ENCODE measurements around the gene ALPK3. TPM values are rescaled to one million over a fixed set of nuclear protein-coding genes. Genes with fewer than 3 reads are reported as not detected.

The ALPK3 gene
- polyA plus RNA-seq, 2 donors = 1.8 to 10.5 TPM

DNA sequence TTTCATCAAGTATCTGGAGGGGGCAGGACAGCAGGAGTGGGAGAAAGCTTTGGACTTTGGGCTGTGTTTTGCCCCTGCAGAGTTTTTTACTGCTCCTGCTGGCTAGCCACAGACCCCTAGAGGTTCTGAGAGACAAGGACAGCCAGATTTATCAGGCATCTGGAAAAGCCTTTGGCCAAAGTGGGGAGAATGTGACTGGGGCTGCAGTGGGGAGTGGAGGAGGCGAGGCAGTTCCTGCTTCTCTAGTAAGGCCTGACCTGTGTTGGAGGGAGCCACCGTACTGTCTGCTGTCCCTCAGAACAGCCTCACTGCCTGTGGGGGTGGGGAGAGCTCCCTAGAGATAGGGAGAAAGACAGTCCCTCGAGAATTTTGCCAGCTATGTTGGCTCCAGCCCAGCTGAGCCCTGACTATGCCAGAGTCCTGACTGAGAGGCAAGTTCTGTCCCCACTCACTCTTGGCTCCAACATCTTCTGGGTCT is 2.2 kb downstream of the ALPK3 start:
- 48 to 58% methylated on average over 3 of the region's 3 CpGs for WGBS, 2 donors
- Histone ChIP-seq H3K27ac (ENCODE audit: low read depth in 2 of 2, low read length in 1 of 2) (no peak overlapping the region), H3K36me3 (ENCODE audit: control insufficient read depth in 2 of 2, insufficient read depth in 2 of 2, low read length in 1 of 2) (no peaks in the 10 kb centered on the region), H3K9me3 (ENCODE audit: control insufficient read depth in 2 of 2, insufficient read depth in 1 of 2, low read depth in 1 of 2, low read length in 1 of 2) (no peaks in the 10 kb centered on the region), H3K4me3 (ENCODE audit: low read depth in 1 of 2, low read length in 2 of 2) (no peak overlapping the region), H3K27me3 (ENCODE audit: control insufficient read depth in 1 of 2, insufficient read depth in 2 of 2, low read length in 2 of 2) (no peaks in the 10 kb centered on the region), H3K4me1 (ENCODE audit: control insufficient read depth in 2 of 2, insufficient read depth in 2 of 2, low read length in 1 of 2) (peaks cover 0 to 3% of the 10 kb centered on the region in 2 donors)

DNA sequence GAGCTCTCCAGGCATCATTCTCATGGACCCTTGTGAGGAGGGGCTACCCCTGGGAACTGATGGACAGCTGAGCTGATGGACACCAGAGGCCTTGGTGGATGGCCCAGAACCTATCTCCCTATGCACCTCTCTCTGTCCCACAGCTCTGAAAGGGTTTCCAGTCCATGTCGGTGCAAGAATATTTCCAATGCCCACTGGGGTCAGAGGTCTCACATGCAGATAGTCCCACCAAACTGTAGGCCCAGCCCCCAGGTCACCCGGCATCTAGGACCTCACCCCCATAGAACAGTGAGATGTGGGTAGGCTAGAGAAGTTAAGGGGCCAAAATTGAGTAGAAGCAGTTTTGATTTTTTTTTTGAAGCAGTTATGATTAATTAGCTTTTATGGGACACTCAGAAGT is 2.6 kb downstream of the ALPK3 start:
- Histone ChIP-seq H3K4me3 (ENCODE audit: low read depth in 1 of 2, low read length in 2 of 2) (no peak overlapping the region), H3K36me3 (ENCODE audit: control insufficient read depth in 2 of 2, insufficient read depth in 2 of 2, low read length in 1 of 2) (no peaks in the 10 kb centered on the region), H3K9me3 (ENCODE audit: control insufficient read depth in 2 of 2, insufficient read depth in 1 of 2, low read depth in 1 of 2, low read length in 1 of 2) (no peaks in the 10 kb centered on the region), H3K27ac (ENCODE audit: low read depth in 2 of 2, low read length in 1 of 2) (no peak overlapping the region), H3K4me1 (ENCODE audit: control insufficient read depth in 2 of 2, insufficient read depth in 2 of 2, low read length in 1 of 2) (peaks cover 0 to 3% of the 10 kb centered on the region in 2 donors), H3K27me3 (ENCODE audit: control insufficient read depth in 1 of 2, insufficient read depth in 2 of 2, low read length in 2 of 2) (no peaks in the 10 kb centered on the region)
- WGBS, 2 donors = 88 to 95% methylated on average over 2 of the region's 2 CpGs

DNA sequence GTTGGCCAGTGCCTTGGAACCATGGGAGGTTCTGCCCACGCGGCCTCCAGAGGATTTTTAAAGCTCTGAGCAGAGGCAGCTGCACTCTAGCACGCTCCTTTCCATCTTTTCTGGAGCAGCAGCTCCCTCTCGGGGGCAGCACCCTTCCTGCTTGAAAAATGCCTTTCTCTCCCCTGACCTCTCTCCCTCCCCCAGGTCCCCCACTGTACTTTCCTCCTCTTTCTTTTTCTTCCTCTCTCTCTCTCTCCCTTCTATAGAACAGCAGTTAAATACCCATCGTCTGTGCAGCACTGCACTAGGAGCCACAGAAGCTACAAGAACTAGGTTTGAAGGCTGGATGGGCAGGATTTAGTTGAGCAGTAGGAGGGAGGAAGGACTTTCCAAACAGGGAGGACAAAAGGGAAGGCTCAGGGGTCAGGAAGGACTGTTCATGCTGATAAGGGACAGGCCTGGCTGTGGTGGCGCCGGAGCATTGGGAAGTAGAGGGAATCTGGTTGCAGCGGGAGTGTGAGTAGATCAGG is 4.4 kb downstream of the ALPK3 start:
- Histone ChIP-seq H3K27me3 (ENCODE audit: control insufficient read depth in 1 of 2, insufficient read depth in 2 of 2, low read length in 2 of 2) (no peaks in the 10 kb centered on the region), H3K4me3 (ENCODE audit: low read depth in 1 of 2, low read length in 2 of 2) (no peak overlapping the region), H3K27ac (ENCODE audit: low read depth in 2 of 2, low read length in 1 of 2) (no peak overlapping the region), H3K4me1 (ENCODE audit: control insufficient read depth in 2 of 2, insufficient read depth in 2 of 2, low read length in 1 of 2) (peaks cover 0 to 6% of the 10 kb centered on the region in 2 donors), H3K36me3 (ENCODE audit: control insufficient read depth in 2 of 2, insufficient read depth in 2 of 2, low read length in 1 of 2) (no peaks in the 10 kb centered on the region), H3K9me3 (ENCODE audit: control insufficient read depth in 2 of 2, insufficient read depth in 1 of 2, low read depth in 1 of 2, low read length in 1 of 2) (no peaks in the 10 kb centered on the region)
- WGBS, 2 donors = 74 to 75% methylated on average over 8 of the region's 8 CpGs

DNA sequence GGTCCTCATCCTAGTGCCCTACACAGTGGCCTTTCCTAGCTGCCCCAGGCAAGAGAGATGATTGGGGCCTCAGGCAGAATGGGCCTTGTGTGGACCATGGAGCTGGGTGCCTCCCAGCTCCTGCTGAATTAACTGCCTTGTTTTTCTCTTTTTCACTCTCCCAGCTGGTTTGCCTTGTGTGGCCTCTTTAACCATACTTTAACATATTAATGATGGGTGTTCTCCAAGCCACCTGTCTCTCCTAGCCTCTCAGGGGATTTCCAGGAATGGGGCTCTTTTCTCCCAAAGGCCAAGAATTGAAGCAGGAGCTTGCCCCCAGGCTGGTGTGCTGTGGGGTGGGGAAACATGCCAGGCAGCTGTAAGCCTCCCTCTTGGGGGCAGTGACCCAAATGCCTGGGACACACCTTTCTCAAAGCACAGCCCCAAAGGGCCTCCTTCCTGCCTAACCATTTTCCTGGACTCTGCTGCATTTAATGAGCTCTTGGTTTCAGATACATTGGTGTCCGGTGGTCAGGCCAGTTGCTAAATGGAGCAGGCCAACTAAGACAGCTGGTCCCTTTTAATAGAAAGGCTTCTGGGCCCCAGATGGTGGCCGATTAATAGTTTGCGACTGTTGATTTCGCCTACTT is 5.6 kb downstream of the ALPK3 start:
- no peak overlapping the region for H3K4me3 ChIP-seq (ENCODE audit: low read depth in 1 of 2, low read length in 2 of 2)
- no peaks in the 10 kb centered on the region for H3K36me3 ChIP-seq (ENCODE audit: control insufficient read depth in 2 of 2, insufficient read depth in 2 of 2, low read length in 1 of 2)
- peaks cover 0 to 6% of the 10 kb centered on the region in 2 donors for H3K4me1 ChIP-seq (ENCODE audit: control insufficient read depth in 2 of 2, insufficient read depth in 2 of 2, low read length in 1 of 2)
- no peak overlapping the region for H3K27ac ChIP-seq (ENCODE audit: low read depth in 2 of 2, low read length in 1 of 2)
- WGBS, 2 donors = 81 to 88% methylated on average over 4 of the region's 4 CpGs
- H3K27me3 ChIP-seq (ENCODE audit: control insufficient read depth in 1 of 2, insufficient read depth in 2 of 2, low read length in 2 of 2) = no peaks in the 10 kb centered on the region
- H3K9me3 ChIP-seq (ENCODE audit: control insufficient read depth in 2 of 2, insufficient read depth in 1 of 2, low read depth in 1 of 2, low read length in 1 of 2) = no peaks in the 10 kb centered on the region

DNA sequence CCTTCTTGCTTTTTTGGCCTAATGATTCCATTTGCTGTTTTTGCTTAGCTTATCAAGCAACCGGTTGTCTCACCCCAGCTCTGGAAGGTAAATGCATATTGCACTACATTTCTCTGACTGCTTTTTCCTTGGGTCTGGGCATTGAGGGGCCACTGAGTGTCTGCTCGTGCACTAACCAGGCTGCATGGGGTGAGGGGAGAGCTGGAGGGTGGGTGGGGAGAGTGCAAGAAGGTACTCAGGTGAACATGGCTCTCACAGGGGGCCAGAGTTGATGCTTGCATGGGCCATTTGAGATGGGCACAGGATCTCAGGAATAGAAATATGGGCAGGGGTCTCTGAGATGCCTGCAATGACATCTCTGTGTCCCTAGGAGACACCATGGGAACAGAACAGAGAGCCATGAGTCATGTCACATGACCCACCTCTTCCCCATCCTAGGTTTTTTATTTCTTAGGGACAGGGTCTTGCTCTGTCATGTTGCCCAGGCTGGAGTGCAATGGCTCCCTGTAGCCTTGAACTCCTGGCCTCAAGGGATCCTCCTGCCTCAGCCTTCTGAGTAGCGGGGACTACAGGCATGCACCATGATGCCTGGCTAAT is 6.2 kb downstream of the ALPK3 start:
- Histone ChIP-seq H3K4me3 (ENCODE audit: low read depth in 1 of 2, low read length in 2 of 2) (no peak overlapping the region), H3K9me3 (ENCODE audit: control insufficient read depth in 2 of 2, insufficient read depth in 1 of 2, low read depth in 1 of 2, low read length in 1 of 2) (no peaks in the 10 kb centered on the region), H3K4me1 (ENCODE audit: control insufficient read depth in 2 of 2, insufficient read depth in 2 of 2, low read length in 1 of 2) (peaks cover 0 to 2% of the 10 kb centered on the region in 2 donors), H3K27ac (ENCODE audit: low read depth in 2 of 2, low read length in 1 of 2) (no peak overlapping the region), H3K27me3 (ENCODE audit: control insufficient read depth in 1 of 2, insufficient read depth in 2 of 2, low read length in 2 of 2) (no peaks in the 10 kb centered on the region), H3K36me3 (ENCODE audit: control insufficient read depth in 2 of 2, insufficient read depth in 2 of 2, low read length in 1 of 2) (no peaks in the 10 kb centered on the region)
- 91 to 95% methylated on average over 3 of the region's 3 CpGs for WGBS, 2 donors

DNA sequence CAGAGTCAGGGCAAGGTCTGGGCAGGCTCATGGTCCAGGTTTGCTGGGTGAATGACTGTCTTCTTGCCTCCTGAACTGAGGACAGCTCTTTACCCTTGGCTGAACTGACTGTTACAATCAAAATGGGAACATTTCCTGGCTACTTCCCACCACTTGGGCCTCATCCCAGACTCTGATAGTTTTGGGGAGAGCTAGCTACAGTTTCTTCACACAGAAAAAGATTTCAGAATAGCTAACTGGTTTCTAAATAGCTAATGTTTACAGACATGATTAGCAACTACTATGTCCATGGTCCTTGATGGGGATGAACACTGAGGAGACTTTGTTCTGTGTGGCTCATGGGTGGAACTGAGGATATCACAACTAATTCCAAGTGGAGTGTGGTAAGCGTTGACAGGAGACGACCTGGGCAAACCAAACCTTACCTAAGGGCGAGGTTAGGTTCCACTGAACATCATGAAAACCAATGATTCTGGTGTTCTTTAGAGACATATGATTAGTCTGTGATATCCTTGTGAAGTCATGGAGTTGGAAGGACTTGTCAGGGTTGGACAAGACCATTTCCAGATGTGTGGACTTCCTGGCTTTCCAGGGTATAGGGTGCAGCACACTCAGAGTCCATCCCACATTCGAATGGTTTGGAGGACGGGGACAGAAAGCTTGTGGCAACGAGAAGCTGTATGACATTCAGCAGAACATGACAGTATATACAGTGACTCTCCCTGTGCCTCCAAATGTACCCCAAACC is 7.3 kb downstream of the ALPK3 start:
- H3K27me3 ChIP-seq (ENCODE audit: control insufficient read depth in 1 of 2, insufficient read depth in 2 of 2, low read length in 2 of 2) = no peaks in the 10 kb centered on the region
- WGBS, 2 donors = 81 to 82% methylated on average over 6 of the region's 6 CpGs
- H3K4me3 ChIP-seq (ENCODE audit: low read depth in 1 of 2, low read length in 2 of 2) = no peak overlapping the region
- peak overlapping the region in 1 of 2 donors; percentile 16 for H3K27ac ChIP-seq (ENCODE audit: low read depth in 2 of 2, low read length in 1 of 2)
- H3K4me1 ChIP-seq (ENCODE audit: control insufficient read depth in 2 of 2, insufficient read depth in 2 of 2, low read length in 1 of 2) = peaks cover 0 to 2% of the 10 kb centered on the region in 2 donors
- no peaks in the 10 kb centered on the region for H3K9me3 ChIP-seq (ENCODE audit: control insufficient read depth in 2 of 2, insufficient read depth in 1 of 2, low read depth in 1 of 2, low read length in 1 of 2)
- H3K36me3 ChIP-seq (ENCODE audit: control insufficient read depth in 2 of 2, insufficient read depth in 2 of 2, low read length in 1 of 2) = no peaks in the 10 kb centered on the region

DNA sequence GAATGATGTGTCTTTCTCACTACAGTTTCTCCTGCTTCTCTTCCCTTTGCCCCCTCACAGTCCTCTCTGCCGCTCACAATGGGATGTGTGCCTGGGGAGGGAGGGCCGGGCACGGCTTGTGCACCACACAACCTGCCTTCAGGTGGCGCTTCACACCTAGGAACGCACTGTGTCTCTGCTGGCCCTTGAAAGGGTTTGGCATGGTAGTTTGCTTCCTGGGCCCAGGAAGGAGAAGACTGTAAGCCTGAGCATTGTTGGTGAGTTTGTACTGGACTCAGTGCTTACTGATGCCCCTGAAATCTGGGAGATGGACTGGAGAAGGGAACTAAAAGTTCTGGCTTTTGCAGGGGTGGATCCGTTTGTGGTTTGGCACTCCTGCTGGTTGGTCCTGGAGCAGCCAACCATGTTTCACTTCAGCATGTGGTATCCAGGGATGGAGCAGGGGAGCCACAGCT is 9.2 kb downstream of the ALPK3 start:
- Histone ChIP-seq H3K9me3 (ENCODE audit: control insufficient read depth in 2 of 2, insufficient read depth in 1 of 2, low read depth in 1 of 2, low read length in 1 of 2) (no peaks in the 10 kb centered on the region), H3K27me3 (ENCODE audit: control insufficient read depth in 1 of 2, insufficient read depth in 2 of 2, low read length in 2 of 2) (no peaks in the 10 kb centered on the region), H3K36me3 (ENCODE audit: control insufficient read depth in 2 of 2, insufficient read depth in 2 of 2, low read length in 1 of 2) (no peaks in the 10 kb centered on the region), H3K4me1 (ENCODE audit: control insufficient read depth in 2 of 2, insufficient read depth in 2 of 2, low read length in 1 of 2) (peaks cover 0 to 2% of the 10 kb centered on the region in 2 donors), H3K27ac (ENCODE audit: low read depth in 2 of 2, low read length in 1 of 2) (no peak overlapping the region), H3K4me3 (ENCODE audit: low read depth in 1 of 2, low read length in 2 of 2) (no peak overlapping the region)
- WGBS, 2 donors = 64 to 69% methylated on average over 6 of the region's 6 CpGs

DNA sequence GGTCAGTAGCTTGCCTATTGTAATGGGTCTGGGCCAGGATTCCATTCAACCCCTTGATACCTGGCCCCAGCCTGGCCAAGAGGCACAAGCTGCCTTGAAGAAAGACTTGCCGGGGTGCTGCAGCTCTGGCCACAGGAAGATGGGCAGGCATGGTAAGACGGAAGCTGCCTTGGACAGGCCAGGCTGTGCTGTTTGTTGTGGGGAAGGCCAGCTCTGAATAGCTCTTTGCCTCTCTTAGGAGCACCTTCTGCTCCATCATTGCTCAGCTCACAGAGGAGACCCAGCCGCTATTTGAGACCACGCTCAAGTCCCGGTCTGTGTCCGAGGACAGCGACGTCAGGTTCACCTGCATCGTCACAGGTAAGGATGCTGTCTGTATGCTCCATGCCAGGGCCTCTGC is 10.1 kb downstream of the ALPK3 start:
- peaks cover 0 to 2% of the 10 kb centered on the region in 2 donors for H3K4me1 ChIP-seq (ENCODE audit: control insufficient read depth in 2 of 2, insufficient read depth in 2 of 2, low read length in 1 of 2)
- H3K27ac ChIP-seq (ENCODE audit: low read depth in 2 of 2, low read length in 1 of 2) = no peak overlapping the region
- H3K27me3 ChIP-seq (ENCODE audit: control insufficient read depth in 1 of 2, insufficient read depth in 2 of 2, low read length in 2 of 2) = no peaks in the 10 kb centered on the region
- H3K9me3 ChIP-seq (ENCODE audit: control insufficient read depth in 2 of 2, insufficient read depth in 1 of 2, low read depth in 1 of 2, low read length in 1 of 2) = no peaks in the 10 kb centered on the region
- 96% methylated on average over 9 of the region's 9 CpGs for WGBS, 2 donors
- no peak overlapping the region for H3K4me3 ChIP-seq (ENCODE audit: low read depth in 1 of 2, low read length in 2 of 2)
- H3K36me3 ChIP-seq (ENCODE audit: control insufficient read depth in 2 of 2, insufficient read depth in 2 of 2, low read length in 1 of 2) = no peaks in the 10 kb centered on the region

DNA sequence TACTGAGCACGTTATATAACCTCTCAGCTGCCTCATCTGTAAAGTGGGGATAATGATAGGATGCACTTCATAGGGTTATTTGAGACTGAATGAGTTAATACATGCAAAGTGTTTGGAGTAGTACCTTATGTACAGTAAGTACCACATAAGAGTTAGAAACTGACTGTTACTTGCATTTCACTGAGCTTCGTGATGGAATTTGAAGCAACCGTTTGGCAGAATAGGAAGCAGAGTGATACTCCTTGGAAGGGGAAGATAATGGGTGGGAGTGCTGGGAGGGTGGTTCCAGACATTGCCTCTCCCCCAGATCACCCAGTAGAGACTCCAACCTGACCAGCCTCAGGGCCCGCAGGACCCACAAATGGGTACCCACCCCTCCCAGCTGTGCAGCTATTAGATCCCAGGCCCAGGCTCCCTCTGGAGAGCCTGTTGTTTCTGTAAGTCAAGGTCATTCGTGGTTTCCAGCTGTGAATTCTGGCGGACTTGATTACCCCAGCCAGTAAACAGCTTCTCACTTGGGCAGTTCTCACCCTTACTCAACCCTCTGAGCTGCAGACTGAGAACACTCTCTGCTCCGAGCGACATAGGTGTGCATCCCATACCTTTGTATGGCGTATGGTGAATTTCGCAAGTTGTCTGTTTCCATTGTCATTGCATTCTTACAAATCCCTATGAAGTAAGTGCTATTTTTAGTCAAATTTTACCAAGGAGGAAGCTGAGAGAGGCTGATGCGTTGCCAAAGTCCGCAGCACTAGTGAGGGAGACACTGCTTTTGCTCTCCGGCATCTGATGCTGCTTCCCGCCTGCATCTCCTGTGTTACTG is 11.1 kb downstream of the ALPK3 start:
- H3K4me1 ChIP-seq (ENCODE audit: control insufficient read depth in 2 of 2, insufficient read depth in 2 of 2, low read length in 1 of 2) = peaks cover 0 to 2% of the 10 kb centered on the region in 2 donors
- H3K27me3 ChIP-seq (ENCODE audit: control insufficient read depth in 1 of 2, insufficient read depth in 2 of 2, low read length in 2 of 2) = no peaks in the 10 kb centered on the region
- H3K36me3 ChIP-seq (ENCODE audit: control insufficient read depth in 2 of 2, insufficient read depth in 2 of 2, low read length in 1 of 2) = no peaks in the 10 kb centered on the region
- H3K4me3 ChIP-seq (ENCODE audit: low read depth in 1 of 2, low read length in 2 of 2) = no peak overlapping the region
- WGBS, 2 donors = 69 to 70% methylated on average over 14 of the region's 14 CpGs
- no peaks in the 10 kb centered on the region for H3K9me3 ChIP-seq (ENCODE audit: control insufficient read depth in 2 of 2, insufficient read depth in 1 of 2, low read depth in 1 of 2, low read length in 1 of 2)
- no peak overlapping the region for H3K27ac ChIP-seq (ENCODE audit: low read depth in 2 of 2, low read length in 1 of 2)

Measured in esophagus (tissue), 2 donors.